HepG2 (cell line): ENCODE measurements around the gene MTFP1. TPM values are rescaled to one million over a fixed set of nuclear protein-coding genes. Genes with fewer than 3 reads are reported as not detected.

Experiments
- CAMTA2 ChIP-seq: sonication (generic); formaldehyde crosslinking; IDR thresholded peaks from 2 replicates; pipeline ENCODE4 v1.4.0; 2020; ENCODE audit warnings: mild to moderate bottlenecking, missing genetic modification reagents, borderline replicate concordance
- CCAR2 ChIP-seq: fragments of 200-400 bp; formaldehyde crosslinking; optimal IDR thresholded peaks from 2 replicates; pipeline ENCODE3; 2018; ENCODE audit warnings: low read depth, mild to moderate bottlenecking, low read length, moderate library complexity
- DR1 ChIP-seq: sonication (generic); formaldehyde crosslinking; IDR thresholded peaks from 2 replicates; pipeline ENCODE4 v1.8.0; 2021; ENCODE audit warnings: mild to moderate bottlenecking, missing genetic modification reagents, inconsistent platforms
- GABPB1 ChIP-seq: IDR thresholded peaks from 2 replicates; pipeline ENCODE4 v1.6.1; 2016; ENCODE audit warnings: mild to moderate bottlenecking, missing genetic modification reagents, moderate library complexity, missing compliant biosample characterization
- GATAD2A ChIP-seq: IDR thresholded peaks from 2 replicates; pipeline ENCODE4 v1.6.1; 2016
- ISL2 ChIP-seq: sonication (generic); formaldehyde crosslinking; IDR thresholded peaks from 2 replicates; pipeline ENCODE4 v1.5.0; 2020; ENCODE audit warnings: missing genetic modification reagents
- KDM6A ChIP-seq: IDR thresholded peaks from 2 replicates; pipeline ENCODE4 v1.6.1; 2016; ENCODE audit warnings: low read depth
- KLF13 ChIP-seq: sonication (generic); formaldehyde crosslinking; IDR thresholded peaks from 2 replicates; pipeline ENCODE4 v1.4.0; 2020; ENCODE audit warnings: mild to moderate bottlenecking, missing genetic modification reagents
- MTA1 ChIP-seq: sonication (generic); formaldehyde crosslinking; IDR thresholded peaks from 2 replicates; pipeline ENCODE4 v1.4.0; 2020; ENCODE audit warnings: missing genetic modification reagents, mild to moderate bottlenecking, borderline replicate concordance
- NCOA1 ChIP-seq: sonication (generic); formaldehyde crosslinking; IDR thresholded peaks from 2 replicates; pipeline ENCODE4 v1.9.0; 2021; ENCODE audit warnings: missing genetic modification reagents
- NCOA2 ChIP-seq: sonication (generic); formaldehyde crosslinking; IDR thresholded peaks from 2 replicates; pipeline ENCODE4 v1.8.0; 2022; ENCODE audit warnings: inconsistent platforms
- NR2F6 ChIP-seq, 2 experiments: IDR thresholded peaks; 2 replicates each; pipeline ENCODE4 v1.6.1; 2016; ENCODE audit warnings: antibody characterized with exemption in 1 of 2, mild to moderate bottlenecking in 1 of 2
- POLR2G ChIP-seq: fragments of 200-400 bp; formaldehyde crosslinking; IDR thresholded peaks from 2 replicates; pipeline ENCODE4 v1.6.1; 2018; ENCODE audit warnings: mild to moderate bottlenecking, low read depth, low read length, moderate library complexity
- RBFOX2 ChIP-seq: fragments of 200-400 bp; formaldehyde crosslinking; IDR thresholded peaks from 2 replicates; pipeline ENCODE4 v1.6.1; 2017; ENCODE audit warnings: low read depth, mild to moderate bottlenecking, low read length
- RFX1 ChIP-seq: fragments of 450-650 bp; IDR thresholded peaks from 2 replicates; pipeline ENCODE4 v1.6.1; 2017
- RNF2 ChIP-seq: fragments of 450-650 bp; conservative IDR thresholded peaks from 2 replicates; pipeline ENCODE4 v1.6.1; 2016; ENCODE audit warnings: low read depth
- RORA ChIP-seq: sonication (generic); formaldehyde crosslinking; IDR thresholded peaks from 2 replicates; pipeline ENCODE4 v1.5.0; 2020; ENCODE audit warnings: mild to moderate bottlenecking, missing genetic modification reagents, moderate library complexity
- SIX1 ChIP-seq: sonication (generic); formaldehyde crosslinking; IDR thresholded peaks from 2 replicates; pipeline ENCODE4 v1.4.0; 2020; ENCODE audit warnings: missing genetic modification reagents, borderline replicate concordance
- SSRP1 ChIP-seq: IDR thresholded peaks from 2 replicates; pipeline ENCODE4 v1.6.1; 2016; ENCODE audit warnings: control low read depth
- STAT5B ChIP-seq: sonication (generic); formaldehyde crosslinking; IDR thresholded peaks from 2 replicates; pipeline ENCODE4 v1.4.0; 2020; ENCODE audit warnings: missing genetic modification reagents
- TEAD3 ChIP-seq: optimal IDR thresholded peaks from 2 replicates; pipeline ENCODE3; 2016; ENCODE audit warnings: borderline replicate concordance
- ZNF124 ChIP-seq: sonication (generic); formaldehyde crosslinking; IDR thresholded peaks from 2 replicates; pipeline ENCODE4 v1.4.0; 2020; ENCODE audit warnings: missing genetic modification reagents
- ZNF136 ChIP-seq: sonication (generic); formaldehyde crosslinking; IDR thresholded peaks from 2 replicates; pipeline ENCODE4 v1.8.1; 2022; ENCODE audit warnings: low read depth, mild to moderate bottlenecking, moderate library complexity, missing genetic modification reagents
- ZNF225 ChIP-seq: sonication (generic); formaldehyde crosslinking; IDR thresholded peaks from 2 replicates; pipeline ENCODE4 v1.4.0; 2020; ENCODE audit warnings: mild to moderate bottlenecking, missing genetic modification reagents
- ZNF317 ChIP-seq: sonication (generic); formaldehyde crosslinking; IDR thresholded peaks from 2 replicates; pipeline ENCODE4 v1.5.0; 2020; ENCODE audit warnings: mild to moderate bottlenecking, missing genetic modification reagents
- ZNF644 ChIP-seq: IDR thresholded peaks from 2 replicates; pipeline ENCODE4 v1.6.1; 2016; ENCODE audit warnings: low read depth
- ZNF775 ChIP-seq: sonication (generic); formaldehyde crosslinking; IDR thresholded peaks from 2 replicates; pipeline ENCODE4 v1.4.0; 2020; ENCODE audit warnings: missing genetic modification reagents, mild to moderate bottlenecking, moderate library complexity, borderline replicate concordance
- ZNF777 ChIP-seq: sonication (generic); formaldehyde crosslinking; IDR thresholded peaks from 2 replicates; pipeline ENCODE4 v1.4.0; 2020; ENCODE audit warnings: missing genetic modification reagents
- ZNF839 ChIP-seq: sonication (generic); formaldehyde crosslinking; IDR thresholded peaks from 2 replicates; pipeline ENCODE4 v1.4.0; 2020; ENCODE audit warnings: missing genetic modification reagents, mild to moderate bottlenecking, borderline replicate concordance
- polyA plus RNA-seq, 8 experiments: library from polyadenylated mRNA; depleted of rRNA in 3 of 8; stranded (reverse) in 7 of 8; unstranded in 1 of 8; fragments of >200 nt; fragmentation: Illumina TruSeq in 4 of 8; extraction: Trizol in 4 of 8; gene quantifications; 2 replicates each; pipeline versions ENCODE4 v1.2.1 to v1.2.3, GENCODE V29; 2011 to 2016; ENCODE audit warnings: low read depth in 4 of 8, missing spikeins in 1 of 8, mixed read lengths in 1 of 8; ENCODE audit not compliant: insufficient read depth in 1 of 8
- total RNA-seq, 5 experiments: library from RNA; depleted of rRNA; stranded (reverse); fragments of >200 nt; fragmentation: Illumina TruSeq; extraction: Trizol; gene quantifications; 2 replicates each; pipeline ENCODE4 v1.2.3, GENCODE V29; 2016; ENCODE audit warnings: low read depth in 1 of 5
- TF ChIP-seq, protein P1 (sequence below): sonication (generic); formaldehyde crosslinking; IDR thresholded peaks from 2 replicates; pipeline ENCODE4 v1.4.0; 2020; ENCODE audit warnings: missing genetic modification reagents
- TF ChIP-seq, protein P2 (sequence below): sonication (generic); formaldehyde crosslinking; IDR thresholded peaks from 2 replicates; pipeline ENCODE4 v1.5.1; 2020; ENCODE audit warnings: missing genetic modification reagents, mild to moderate bottlenecking, borderline replicate concordance
- TF ChIP-seq, protein P3 (sequence below): sonication (generic); formaldehyde crosslinking; IDR thresholded peaks from 2 replicates; pipeline ENCODE4 v1.4.0; 2020; ENCODE audit warnings: missing genetic modification reagents, borderline replicate concordance

Gene MTFP1
- total and polyA plus RNA-seq, 2 of the 13 experiments (the other 11 are each of a cell fraction or from before 2014, with no cell fraction given) = 29.5 to 45.6 TPM

DNA sequence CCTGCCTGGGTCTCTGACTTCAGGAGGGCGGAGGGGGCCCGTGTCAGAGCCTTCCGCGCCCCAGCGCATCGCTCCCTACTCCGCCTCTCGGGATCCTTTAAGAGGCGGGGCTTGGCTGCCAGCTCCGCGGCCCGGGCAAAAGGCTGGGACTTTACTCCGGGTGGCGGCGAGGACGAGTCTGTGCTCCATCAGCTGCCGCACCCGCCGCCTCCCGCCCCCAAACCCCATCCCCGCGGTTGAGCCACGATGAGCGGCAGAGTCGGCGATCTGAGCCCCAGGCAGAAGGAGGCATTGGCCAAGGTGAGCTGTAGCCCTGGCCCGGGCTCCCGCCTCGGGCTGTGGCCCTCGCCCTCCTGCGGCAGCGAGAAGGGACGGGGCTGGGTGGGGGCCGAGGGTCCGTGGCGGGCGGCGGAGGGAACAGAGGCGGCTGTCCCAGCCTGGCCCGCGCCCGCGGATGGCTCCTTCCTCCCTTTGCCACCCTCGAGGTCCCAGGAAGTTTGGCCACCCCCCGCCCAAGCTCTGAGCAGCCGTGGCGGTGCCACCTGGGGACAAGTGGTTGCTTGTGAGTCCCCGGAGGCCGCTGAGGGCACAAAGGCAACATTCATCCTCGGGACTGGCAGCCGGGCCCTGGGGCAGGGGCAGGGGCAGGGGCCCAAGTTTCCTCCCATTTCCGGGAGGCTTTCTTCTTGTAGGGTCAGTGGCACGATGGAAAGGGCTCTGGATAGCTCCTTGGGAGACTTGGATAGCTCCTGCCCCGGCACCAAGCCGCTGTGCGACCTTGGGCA is 28.5 kb upstream of the MTFP1 start, which contains the start of gene SEC14L2 (continued):
- TF ChIP-seq, protein P1, sequence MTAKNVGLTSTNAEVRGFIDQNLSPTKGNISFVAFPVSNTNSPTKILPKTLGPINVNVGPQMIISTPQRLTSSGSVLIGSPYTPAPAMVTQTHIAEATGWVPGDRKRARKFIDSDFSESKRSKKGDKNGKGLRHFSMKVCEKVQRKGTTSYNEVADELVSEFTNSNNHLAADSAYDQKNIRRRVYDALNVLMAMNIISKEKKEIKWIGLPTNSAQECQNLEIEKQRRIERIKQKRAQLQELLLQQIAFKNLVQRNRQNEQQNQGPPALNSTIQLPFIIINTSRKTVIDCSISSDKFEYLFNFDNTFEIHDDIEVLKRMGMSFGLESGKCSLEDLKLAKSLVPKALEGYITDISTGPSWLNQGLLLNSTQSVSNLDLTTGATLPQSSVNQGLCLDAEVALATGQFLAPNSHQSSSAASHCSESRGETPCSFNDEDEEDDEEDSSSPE (CRISPR knock-in tag) = no peak
- TF ChIP-seq NR2F6 (IDR thresholded peaks at IDR 0.05) = no peak
- TF ChIP-seq NR2F6 (CRISPR knock-in tag; IDR thresholded peaks at IDR 0.05) = no peak
- TF ChIP-seq RORA = no peak
- no peak for TF ChIP-seq MTA1 (CRISPR knock-in tag)
- TF ChIP-seq RFX1 = no peak
- TF ChIP-seq ZNF124 = no peak
- no peak for TF ChIP-seq ZNF839 (CRISPR knock-in tag)
- TF ChIP-seq, protein P2, sequence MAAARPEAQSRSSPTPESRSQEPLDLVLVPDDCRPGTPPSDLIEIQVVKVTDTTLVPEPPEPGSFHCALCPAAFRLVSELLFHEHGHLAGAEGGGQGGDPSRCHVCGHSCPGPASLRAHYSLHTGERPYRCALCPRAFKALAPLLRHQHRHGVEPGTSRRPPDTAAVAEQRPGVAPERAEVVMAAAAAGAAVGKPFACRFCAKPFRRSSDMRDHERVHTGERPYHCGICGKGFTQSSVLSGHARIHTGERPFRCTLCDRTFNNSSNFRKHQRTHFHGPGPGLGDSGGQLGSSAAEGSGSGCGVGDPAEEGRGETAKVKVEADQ = no peak
- no peak for TF ChIP-seq NCOA1 (CRISPR knock-in tag)
- 0 out of 2 replicates have a peak, but pooled peaks have one; percentile 53 for TF ChIP-seq ZNF317
- no peak for TF ChIP-seq DR1 (CRISPR knock-in tag)
- no peak for TF ChIP-seq KLF13
- peak; percentile 41; the same call in 1 of the 2 replicates for TF ChIP-seq GABPB1 (CRISPR knock-in tag)
- TF ChIP-seq RNF2 = no peak
- TF ChIP-seq ZNF777 (CRISPR knock-in tag) = no peak
- no peak for TF ChIP-seq CCAR2
- TF ChIP-seq CAMTA2 = no peak
- TF ChIP-seq GATAD2A (CRISPR knock-in tag) = no peak
- TF ChIP-seq ZNF775 (CRISPR knock-in tag) = no peak
- peak; percentile 19 for TF ChIP-seq TEAD3 (CRISPR knock-in tag)
- no peak for TF ChIP-seq ZNF644 (CRISPR knock-in tag)
- TF ChIP-seq RBFOX2 = peak; percentile 75
- no peak for TF ChIP-seq ZNF136 (CRISPR knock-in tag)
- TF ChIP-seq, protein P3, sequence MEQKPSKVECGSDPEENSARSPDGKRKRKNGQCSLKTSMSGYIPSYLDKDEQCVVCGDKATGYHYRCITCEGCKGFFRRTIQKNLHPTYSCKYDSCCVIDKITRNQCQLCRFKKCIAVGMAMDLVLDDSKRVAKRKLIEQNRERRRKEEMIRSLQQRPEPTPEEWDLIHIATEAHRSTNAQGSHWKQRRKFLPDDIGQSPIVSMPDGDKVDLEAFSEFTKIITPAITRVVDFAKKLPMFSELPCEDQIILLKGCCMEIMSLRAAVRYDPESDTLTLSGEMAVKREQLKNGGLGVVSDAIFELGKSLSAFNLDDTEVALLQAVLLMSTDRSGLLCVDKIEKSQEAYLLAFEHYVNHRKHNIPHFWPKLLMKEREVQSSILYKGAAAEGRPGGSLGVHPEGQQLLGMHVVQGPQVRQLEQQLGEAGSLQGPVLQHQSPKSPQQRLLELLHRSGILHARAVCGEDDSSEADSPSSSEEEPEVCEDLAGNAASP (CRISPR knock-in tag) = no peak
- no peak for TF ChIP-seq ISL2 (CRISPR knock-in tag)
- TF ChIP-seq NCOA2 (CRISPR knock-in tag) = no peak
- no peak for TF ChIP-seq ZNF225 (CRISPR knock-in tag)
- no peak for TF ChIP-seq SIX1 (CRISPR knock-in tag)
- TF ChIP-seq KDM6A = no peak
- no peak for TF ChIP-seq SSRP1 (CRISPR knock-in tag)
- TF ChIP-seq STAT5B (CRISPR knock-in tag) = no peak
- peak; percentile 48; the same call in 1 of the 2 replicates for TF ChIP-seq POLR2G
